Cerebellar cortex (tissue), 1 donor: ENCODE results near the gene CTXN2.

Source experiments
- DNase-seq: peaks from one replicate; pipeline ENCODE4 v3.0.0-alpha.2; 2015; ENCODE audit warnings: low spot score

Gene CTXN2

GRCh38 chr15:48222627-48223026 lies 31.2 kb downstream of the CTXN2 start:
- no peak for DNase-seq

DNA sequence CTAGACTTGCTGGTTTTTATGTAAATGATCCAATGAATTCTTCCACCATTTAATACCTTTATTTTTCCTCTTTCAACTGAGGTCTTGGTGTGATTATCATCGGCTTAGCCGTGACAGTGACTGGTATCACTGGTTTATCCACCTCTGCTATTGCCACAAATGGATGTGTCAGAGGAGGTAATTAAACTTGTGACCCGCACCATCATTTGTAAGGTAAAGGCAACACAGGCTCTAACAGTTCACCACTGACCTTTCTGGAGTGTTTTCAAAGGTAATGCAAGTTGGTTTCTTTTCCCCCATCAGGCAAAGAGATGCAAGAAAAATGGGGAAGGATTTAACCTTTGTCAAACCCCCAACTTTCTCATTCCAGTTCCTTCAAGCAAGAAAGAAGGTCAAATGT lies 34.3 kb downstream of the CTXN2 start:
- DNase-seq = no peak

- no peak for DNase-seq
Measured at GRCh38 chr15:48230498-48230897, 39.0 kb downstream of the CTXN2 start.

DNA sequence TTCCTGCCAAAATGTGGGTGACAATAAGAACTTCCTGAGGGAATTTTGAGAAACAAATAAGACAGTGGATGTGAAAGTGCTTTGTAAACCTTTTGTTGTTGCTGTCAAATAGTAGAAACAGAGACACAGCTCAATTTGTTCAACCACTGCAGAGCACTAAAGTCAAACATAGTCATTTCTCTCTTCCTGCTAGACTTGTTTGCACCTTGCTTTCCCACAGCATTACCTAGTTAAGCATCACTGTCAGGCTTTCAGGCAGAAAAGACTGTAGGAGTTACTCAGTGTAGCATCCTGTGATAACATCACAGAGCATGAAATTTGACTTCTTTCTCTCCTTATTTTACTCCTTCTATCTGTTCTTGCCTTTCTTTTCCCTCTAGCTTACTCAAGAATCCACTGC lies 41.8 kb downstream of the CTXN2 start:
- no peak for DNase-seq

DNA sequence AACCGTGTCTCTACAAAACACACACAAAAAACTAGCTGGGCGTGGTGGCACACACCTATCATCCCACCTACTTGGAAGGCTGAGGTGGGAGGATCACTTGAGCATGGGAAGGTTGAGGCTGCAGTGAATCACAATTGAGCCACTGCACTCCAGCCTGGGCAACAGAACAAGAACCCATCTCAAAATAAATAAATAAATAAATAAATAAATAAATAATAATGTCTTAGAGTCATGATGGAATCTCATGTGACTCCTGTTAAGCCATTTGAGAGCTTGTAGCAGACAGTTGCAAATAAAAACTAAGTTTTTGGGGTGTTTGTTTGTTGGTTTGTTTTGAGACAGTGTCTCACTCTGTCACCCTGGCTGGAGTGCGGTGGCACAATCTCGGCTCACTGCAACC lies 47.9 kb downstream of the CTXN2 start:
- no peak for DNase-seq

- no peak for DNase-seq
Measured at GRCh38 chr15:48242015-48242414, 50.5 kb downstream of the CTXN2 start.

GRCh38 chr15:48242535-48242934 lies 51.1 kb downstream of the CTXN2 start:
- no peak for DNase-seq

DNA sequence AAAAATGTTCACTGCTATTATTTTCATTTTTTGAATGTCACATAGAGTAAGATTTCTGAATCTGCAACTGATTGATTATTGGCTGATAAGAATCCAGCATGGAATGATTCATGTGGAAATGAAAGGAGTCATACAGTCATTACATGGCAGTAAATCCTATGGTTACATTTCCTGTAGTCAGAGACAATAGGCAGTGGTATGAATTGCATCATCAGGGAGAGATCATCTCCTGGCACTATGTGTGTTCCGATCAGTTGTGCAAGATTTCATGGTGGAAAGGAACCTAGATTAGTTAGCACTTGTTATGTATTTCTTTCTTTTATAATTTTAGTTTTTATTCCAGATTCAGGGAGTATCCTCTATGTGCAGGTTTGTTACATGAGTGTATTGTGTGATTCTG lies 53.5 kb downstream of the CTXN2 start:
- no peak for DNase-seq

DNA sequence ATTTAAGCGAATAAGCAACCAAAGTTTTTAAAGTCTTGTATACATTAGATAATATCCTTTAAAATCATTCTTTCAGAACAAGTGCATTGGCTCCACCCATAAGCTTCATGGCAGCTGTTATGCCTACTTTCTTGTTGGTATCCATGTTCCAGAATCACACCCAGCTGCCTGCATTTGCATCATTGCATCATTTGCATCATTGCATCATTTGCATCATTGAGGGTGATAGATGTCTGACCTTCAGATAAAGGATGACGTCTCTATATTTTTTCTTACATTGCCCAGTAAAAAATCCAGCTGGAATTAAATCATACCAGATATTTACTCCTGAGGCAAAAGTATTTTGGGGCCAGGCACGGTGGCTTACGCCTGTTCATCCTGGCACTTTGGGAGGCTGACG lies 56.9 kb downstream of the CTXN2 start:
- no peak for DNase-seq

- peak; percentile 62 for DNase-seq
Measured at GRCh38 chr15:48250640-48251076, 59.2 kb downstream of the CTXN2 start.

GRCh38 chr15:48253172-48253571 lies 61.7 kb downstream of the CTXN2 start:
- DNase-seq = no peak
